Endothelial cell of umbilical vein (primary cell): ENCODE data around the gene TFG. TPM values are rescaled to one million over a fixed set of nuclear protein-coding genes. Genes with fewer than 3 reads are reported as not detected.

Experiments
- BruUV-seq: library from RNA; stranded (reverse); fragments of 400-500 nt; replicated peaks from 2 replicates; lab custom pipeline; 2021; lab: Mats Ljungman, UMichigan
- CTCF ChIA-PET: fragments of 300-600, 350-600 bp; sonication (Branson Sonifier 250); formaldehyde crosslinking; loops from one replicate; lab custom pipeline; 2021; ENCODE audit warnings: antibody characterized with exemption, inconsistent platforms; lab: Charles Lee
- POLR2A ChIA-PET: fragments of 300-600, 350-600 bp; sonication (Branson Sonifier 250); formaldehyde crosslinking; loops from one replicate; lab custom pipeline; 2021; ENCODE audit warnings: antibody characterized with exemption, inconsistent platforms; lab: Charles Lee
- DNase-seq: peaks from one replicate; pipeline ENCODE4 v3.0.0-alpha.2; 2011; ENCODE audit warnings: low read depth, low spot score
- FAIRE-seq: peaks from 2 replicates; lab custom pipeline; 2011; peaks lifted over from hg19 to GRCh38; lab: Jason Lieb, UNC
- H2AFZ ChIP-seq: 2 replicates; pipeline ENCODE4 v1.6.0; 2012; ENCODE audit warnings: low read depth, low read length, control low read depth, inconsistent platforms
- H3K27ac ChIP-seq: 2 replicates; pipeline ENCODE4 v1.5.1; 2011; ENCODE audit warnings: low read depth, mild to moderate bottlenecking, control low read depth, low read length, moderate library complexity; ENCODE audit not compliant: insufficient read depth
- H3K27me3 ChIP-seq, 2 experiments: 2 replicates each; pipeline versions ENCODE4 v1.6.0 to v1.6.1; 2011; ENCODE audit warnings: low read length in 2 of 2, mixed read lengths in 1 of 2; ENCODE audit not compliant: control insufficient read depth in 2 of 2, insufficient read depth in 2 of 2
- H3K36me3 ChIP-seq, 2 experiments: 2 replicates in 1 of 2; 3 replicates in 1 of 2; pipeline ENCODE4 v1.5.1; 2011; ENCODE audit warnings: low read length in 2 of 2, mild to moderate bottlenecking in 1 of 2, moderate library complexity in 1 of 2; ENCODE audit not compliant: control insufficient read depth in 2 of 2, insufficient read depth in 2 of 2; ENCODE audit errors: extremely low read depth in 1 of 2
- H3K4me1 ChIP-seq: 3 replicates; pipeline ENCODE4 v1.5.1; 2011; ENCODE audit warnings: mild to moderate bottlenecking, low read length; ENCODE audit not compliant: control insufficient read depth, insufficient read depth; ENCODE audit errors: extremely low read depth
- H3K4me2 ChIP-seq: 2 replicates; pipeline ENCODE4 v1.6.1; 2011; ENCODE audit warnings: low read length, control low read depth, mixed read lengths; ENCODE audit not compliant: insufficient read depth
- H3K4me3 ChIP-seq, 3 experiments: fragments of 200-600 bp in 1 of 3; sonication (generic), shearing (Covaris generic) in 1 of 3; replicated peaks in 1 of 3; 2 replicates each; pipeline ENCODE4 v1.5.1; 2011 to 2016; ENCODE audit warnings: control low read depth in 3 of 3, low read length in 3 of 3, mild to moderate bottlenecking in 2 of 3, inconsistent platforms in 1 of 3, low read depth in 1 of 3, moderate library complexity in 1 of 3; ENCODE audit not compliant: insufficient read depth in 1 of 3
- H3K79me2 ChIP-seq: 2 replicates; pipeline ENCODE4 v1.6.0; 2012; ENCODE audit warnings: low read length, inconsistent platforms; ENCODE audit not compliant: control insufficient read depth, insufficient read depth
- H3K9ac ChIP-seq: replicated peaks from 2 replicates; pipeline ENCODE3; 2011; ENCODE audit warnings: low read length, control low read depth; ENCODE audit not compliant: insufficient read depth; ENCODE audit errors: extremely low read depth
- H3K9me1 ChIP-seq: replicated peaks from 3 replicates; pipeline ENCODE4 v1.6.0; 2011; ENCODE audit warnings: mild to moderate bottlenecking, low read length; ENCODE audit not compliant: control insufficient read depth, insufficient read depth; ENCODE audit errors: extremely low read depth
- H3K9me3 ChIP-seq: replicated peaks from 2 replicates; pipeline ENCODE4 v1.5.1; 2012; ENCODE audit warnings: low read length, inconsistent platforms; ENCODE audit not compliant: control insufficient read depth, insufficient read depth
- H4K20me1 ChIP-seq: replicated peaks from 2 replicates; pipeline ENCODE3; 2011; ENCODE audit warnings: mild to moderate bottlenecking, low read length; ENCODE audit not compliant: control insufficient read depth, insufficient read depth; ENCODE audit errors: extremely low read depth
- CTCF ChIP-seq, 2 donors: IDR thresholded peaks; 1 replicate in 1 of 2; 2 replicates in 1 of 2; pipeline ENCODE4 v1.5.1; 2011; ENCODE audit warnings: low read length in 2 of 2, mild to moderate bottlenecking in 2 of 2, moderate library complexity in 2 of 2, control low read depth in 1 of 2, inconsistent platforms in 1 of 2, low read depth in 1 of 2; ENCODE audit not compliant: insufficient read depth in 1 of 2; ENCODE audit errors: extremely low read depth in 1 of 2
- EZH2 ChIP-seq: IDR thresholded peaks from 2 replicates; pipeline ENCODE4 v1.6.1; 2012; ENCODE audit warnings: borderline replicate concordance, low read depth, mild to moderate bottlenecking, moderate library complexity, low read length, inconsistent platforms; ENCODE audit not compliant: severe bottlenecking
- FOS ChIP-seq: IDR thresholded peaks from 2 replicates; pipeline ENCODE4 v1.6.1; 2011; ENCODE audit warnings: mild to moderate bottlenecking, low read length, moderate library complexity, borderline replicate concordance; ENCODE audit not compliant: insufficient read depth
- GATA2 ChIP-seq: IDR thresholded peaks from 2 replicates; pipeline ENCODE4 v1.7.0; 2011; ENCODE audit warnings: low read depth, mild to moderate bottlenecking, moderate library complexity, mixed read lengths, low read length; ENCODE audit not compliant: insufficient read length, insufficient read depth
- JUN ChIP-seq: IDR thresholded peaks from 2 replicates; pipeline ENCODE4 v1.6.1; 2011; ENCODE audit warnings: borderline replicate concordance, low read depth; ENCODE audit not compliant: insufficient read length, insufficient read depth
- MYC ChIP-seq: IDR thresholded peaks from one replicate; pipeline ENCODE4 v1.6.1; 2011; ENCODE audit warnings: mild to moderate bottlenecking, low read depth, low read length
- POLR2A ChIP-seq: IDR thresholded peaks from 2 replicates; pipeline ENCODE4 v1.6.1; 2012; ENCODE audit warnings: low read depth, mild to moderate bottlenecking, control low read depth, low read length
- POLR2AphosphoS5 ChIP-seq: IDR thresholded peaks from 2 replicates; pipeline ENCODE4 v1.6.1; 2012; ENCODE audit warnings: low read depth, mild to moderate bottlenecking, control low read depth, low read length, moderate library complexity; ENCODE audit not compliant: insufficient read depth
- dilution Hi-C: fragments of 300-500 bp; cut with MboI; formaldehyde crosslinking; loops from one replicate; pipeline ENCODE4 v1.15.0; 2019; ENCODE audit warnings: low sequenced_read_pairs; ENCODE audit not compliant: extremely low pct_ligation_motif_present
- intact Hi-C: fragments of 100-400 bp; cut with micrococcal nuclease; formaldehyde crosslinking; loops from one replicate; pipeline ENCODE4 v1.10.0; 2022
- polyA plus RNA-seq, 4 experiments: library from polyadenylated mRNA; depleted of rRNA in 3 of 4; stranded (reverse) in 3 of 4; unstranded in 1 of 4; fragments of >200 nt; gene quantifications; 2 replicates each; pipeline versions ENCODE4 v1.2.1 to v1.2.3, GENCODE V29; 2011 to 2012; ENCODE audit warnings: missing spikeins in 1 of 4
- total RNA-seq: library from RNA; stranded (reverse); gene quantifications from 2 replicates; pipeline ENCODE4 v1.2.3, GENCODE V29; 2021
- TF ChIP-seq, protein P1 (sequence below): IDR thresholded peaks from 2 replicates; pipeline ENCODE4 v1.6.1; 2011; ENCODE audit not compliant: insufficient read depth, insufficient read length

TFG gene
- total and polyA plus RNA-seq, 2 donors (not counting 3 experiments of a cell fraction or from before 2014, with no cell fraction given), result 106 to 154 TPM

- no peak overlapping the region for H3K27ac ChIP-seq
- no peaks in the 10 kb centered on the region for H4K20me1 ChIP-seq
- peaks cover 0 to 2% of the 10 kb centered on the region in 2 experiments for H3K36me3 ChIP-seq
- TF ChIP-seq, protein P1, sequence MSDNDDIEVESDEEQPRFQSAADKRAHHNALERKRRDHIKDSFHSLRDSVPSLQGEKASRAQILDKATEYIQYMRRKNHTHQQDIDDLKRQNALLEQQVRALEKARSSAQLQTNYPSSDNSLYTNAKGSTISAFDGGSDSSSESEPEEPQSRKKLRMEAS, result no peak
- TF ChIP-seq POLR2A (no peak), EZH2 (no peak), MYC (no peak), POLR2AphosphoS5 (no peak), GATA2 (no peak), CTCF (IDR thresholded peaks at IDR 0.05; ENCODE audit: extremely low read depth in 1 of 2, insufficient read depth in 1 of 2, low read depth in 1 of 2, low read length in 2 of 2) (no peak), FOS (no peak), JUN (no peak)
- dilution Hi-C loops, result no loop called here
- POLR2A ChIA-PET, result no interaction called here
- intact Hi-C loops, result no loop called here
- no peaks in the 10 kb centered on the region for H3K4me1 ChIP-seq
- H3K9me3 ChIP-seq, result no peaks in the 10 kb centered on the region
- H3K9me1 ChIP-seq, result no peaks in the 10 kb centered on the region
- H3K79me2 ChIP-seq, result no peaks in the 10 kb centered on the region
- no peaks in the 10 kb centered on the region for H3K27me3 ChIP-seq
- no peak overlapping the region for H3K4me3 ChIP-seq
- H3K4me2 ChIP-seq, result no peak overlapping the region
- no TSS peak for BruUV-seq
- no peak overlapping the region for H2AFZ ChIP-seq
- DNase-seq, result no peak
- CTCF ChIA-PET, result no interaction called here
- no peak overlapping the region for H3K9ac ChIP-seq
- no peak for FAIRE-seq
Measured at GRCh38 chr3:100779480-100779879, 70.2 kb downstream of the TFG start.
